Trophoblast cell (in vitro differentiated cells and primary cell): ENCODE data around the gene RBPJ.

Experiments used
- DNase-seq, 2 donors: peaks; one replicate each; pipeline ENCODE4 v3.0.0-alpha.2; 2016
- H2AFZ ChIP-seq: 2 replicates; pipeline ENCODE4 v1.6.1; 2013; ENCODE audit warnings: low read length, moderate library complexity, mild to moderate bottlenecking; ENCODE audit not compliant: insufficient read depth, poor library complexity
- H2AK5ac ChIP-seq: 2 replicates; pipeline ENCODE4 v1.6.1; 2013; ENCODE audit warnings: mild to moderate bottlenecking, low read length
- H2BK120ac ChIP-seq: 2 replicates; pipeline ENCODE4 v1.6.1; 2013; ENCODE audit warnings: low read length, mild to moderate bottlenecking, moderate library complexity; ENCODE audit not compliant: insufficient read depth, poor library complexity
- H2BK12ac ChIP-seq: 2 replicates; pipeline ENCODE4 v1.6.1; 2013; ENCODE audit warnings: mild to moderate bottlenecking, low read length, moderate library complexity
- H2BK5ac ChIP-seq: 2 replicates; pipeline ENCODE4 v1.6.1; 2013; ENCODE audit warnings: low read length, low read depth, moderate library complexity, mild to moderate bottlenecking; ENCODE audit not compliant: poor library complexity
- H3K14ac ChIP-seq: 2 replicates; pipeline ENCODE4 v1.6.1; 2013; ENCODE audit warnings: mild to moderate bottlenecking, low read length
- H3K18ac ChIP-seq: 2 replicates; pipeline ENCODE4 v1.6.1; 2013; ENCODE audit warnings: mild to moderate bottlenecking, low read length
- H3K23ac ChIP-seq: 2 replicates; pipeline ENCODE4 v1.6.1; 2013; ENCODE audit warnings: low read length
- H3K27ac ChIP-seq: 2 replicates; pipeline ENCODE4 v1.5.1; 2013; ENCODE audit warnings: low read depth, mild to moderate bottlenecking, inconsistent platforms, low read length, moderate library complexity
- H3K27me3 ChIP-seq: 2 replicates; pipeline ENCODE4 v1.6.1; 2013; ENCODE audit warnings: inconsistent platforms, mild to moderate bottlenecking, low read length, moderate library complexity; ENCODE audit not compliant: insufficient read depth
- H3K36me3 ChIP-seq, 2 experiments: 1 replicate in 1 of 2; 2 replicates in 1 of 2; pipeline ENCODE4 v1.6.1; 2013; ENCODE audit warnings: low read length in 2 of 2, mild to moderate bottlenecking in 2 of 2, moderate library complexity in 1 of 2; ENCODE audit not compliant: insufficient read depth in 2 of 2, control insufficient read depth in 1 of 2
- H3K4ac ChIP-seq: 2 replicates; pipeline ENCODE4 v1.6.1; 2013; ENCODE audit warnings: low read depth, mild to moderate bottlenecking, low read length, moderate library complexity
- H3K4me1 ChIP-seq, 2 experiments: 1 replicate in 1 of 2; 2 replicates in 1 of 2; pipeline ENCODE4 v1.6.1; 2013; ENCODE audit warnings: low read length in 2 of 2, mild to moderate bottlenecking in 2 of 2, moderate library complexity in 1 of 2; ENCODE audit not compliant: insufficient read depth in 2 of 2, control insufficient read depth in 1 of 2
- H3K4me2 ChIP-seq: 2 replicates; pipeline ENCODE4 v1.6.1; 2013; ENCODE audit warnings: inconsistent platforms, mild to moderate bottlenecking, low read length, moderate library complexity
- H3K4me3 ChIP-seq: 2 replicates; pipeline ENCODE4 v1.5.1; 2013; ENCODE audit warnings: mild to moderate bottlenecking, low read depth, low read length, inconsistent platforms
- H3K79me1 ChIP-seq: one replicate; pipeline ENCODE4 v1.6.1; 2013; ENCODE audit warnings: low read length
- H3K79me2 ChIP-seq: 2 replicates; pipeline ENCODE4 v1.6.1; 2013; ENCODE audit warnings: low read length, mild to moderate bottlenecking; ENCODE audit not compliant: control insufficient read depth, insufficient read depth, poor library complexity
- H3K9ac ChIP-seq: 2 replicates; pipeline ENCODE4 v1.6.1; 2013; ENCODE audit warnings: mild to moderate bottlenecking, low read length
- H3K9me3 ChIP-seq: 2 replicates; pipeline ENCODE4 v1.6.1; 2013; ENCODE audit warnings: low read depth, mild to moderate bottlenecking, control low read depth, inconsistent platforms, low read length; ENCODE audit not compliant: insufficient read depth
- H4K12ac ChIP-seq: 2 replicates; pipeline ENCODE4 v1.6.1; 2013; ENCODE audit warnings: low read depth, mild to moderate bottlenecking, low read length, moderate library complexity
- H4K8ac ChIP-seq: 2 replicates; pipeline ENCODE4 v1.6.1; 2013; ENCODE audit warnings: low read depth, mild to moderate bottlenecking, low read length, moderate library complexity
- H4K91ac ChIP-seq: one replicate; pipeline ENCODE4 v1.6.1; 2013; ENCODE audit warnings: low read depth, mild to moderate bottlenecking, low read length, moderate library complexity
- WGBS: extraction: QIAGEN DNeasy Blood & Tissue Kit; methylation state at CpG from one replicate; pipeline ENCODE4 v1.1.7; 2013; ENCODE audit warnings: missing lambda C conversion rate; ENCODE audit not compliant: insufficient read length, insufficient coverage; ENCODE audit errors: extremely low coverage; 5-methylcytosine and 5-hydroxymethylcytosine counted together

RBPJ gene

DNA sequence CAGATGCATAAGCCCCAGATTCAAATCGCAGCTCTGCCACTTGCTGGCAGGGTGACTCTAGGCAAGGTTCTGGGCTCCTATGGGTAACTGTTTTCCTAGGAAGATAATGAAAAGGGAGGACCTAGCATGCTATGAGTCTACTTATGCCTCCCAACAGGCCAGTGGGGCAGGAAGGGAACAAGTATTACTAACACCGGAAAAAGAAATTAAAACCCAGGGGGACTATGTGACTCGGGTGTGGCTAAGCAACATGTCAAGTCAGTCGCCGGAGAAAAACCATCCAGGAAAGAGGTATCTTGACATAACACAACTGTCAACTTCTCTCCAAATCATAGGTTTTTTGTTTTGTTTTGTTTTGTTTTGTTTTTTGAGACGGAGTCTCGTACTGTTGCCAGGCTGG, 45.5 kb upstream of the RBPJ start:
- no peak overlapping the region for H3K14ac ChIP-seq
- no peak overlapping the region for H2BK120ac ChIP-seq
- H2BK12ac ChIP-seq = no peak overlapping the region
- no peaks in the 10 kb centered on the region for H3K27me3 ChIP-seq
- H3K36me3 ChIP-seq = no peaks in the 10 kb centered on the region
- WGBS = no CpG with 5 or more reads among the region's 7 CpGs
- H3K4me3 ChIP-seq = no peak overlapping the region
- H4K12ac ChIP-seq = no peak overlapping the region
- H3K18ac ChIP-seq = no peak overlapping the region
- no peak overlapping the region for H2AFZ ChIP-seq
- no peak overlapping the region for H3K4ac ChIP-seq
- no peak overlapping the region for H3K4me2 ChIP-seq
- no peak overlapping the region for H2BK5ac ChIP-seq
- H3K27ac ChIP-seq = no peak overlapping the region
- no peak overlapping the region for H4K8ac ChIP-seq
- no peaks in the 10 kb centered on the region for H3K79me1 ChIP-seq
- H2AK5ac ChIP-seq = no peak overlapping the region
- H3K9ac ChIP-seq = no peak overlapping the region
- H4K91ac ChIP-seq = no peak overlapping the region
- no peak overlapping the region for H3K23ac ChIP-seq
- no peaks in the 10 kb centered on the region for H3K4me1 ChIP-seq
- no peak for DNase-seq
- no peaks in the 10 kb centered on the region for H3K79me2 ChIP-seq
- H3K9me3 ChIP-seq = no peaks in the 10 kb centered on the region

DNA sequence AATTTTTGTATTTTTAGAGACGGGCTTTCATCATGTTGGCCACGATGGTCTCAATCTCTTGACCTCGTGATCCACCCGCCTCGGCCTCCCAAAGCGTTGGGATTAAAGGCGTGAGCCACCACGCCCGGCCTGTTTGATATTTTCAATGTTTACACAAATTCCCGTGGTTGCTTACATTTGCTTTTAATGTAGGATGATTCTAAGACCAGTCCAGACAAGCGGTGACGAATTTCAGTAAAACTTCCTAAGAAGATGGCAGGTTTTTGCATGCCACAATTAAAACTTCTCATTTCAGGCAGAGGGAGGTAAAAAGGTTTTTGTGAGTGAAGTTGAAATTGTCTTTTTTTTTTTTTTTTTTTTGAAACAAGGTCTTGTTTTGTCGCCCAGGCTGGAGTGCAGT, 41.4 kb upstream of the RBPJ start:
- Histone ChIP-seq H4K91ac (no peak overlapping the region), H3K23ac (no peak overlapping the region), H3K27me3 (no peaks in the 10 kb centered on the region), H3K4ac (no peak overlapping the region), H4K12ac (no peak overlapping the region), H3K4me2 (no peak overlapping the region), H3K14ac (no peak overlapping the region), H2AK5ac (no peak overlapping the region), H3K18ac (no peak overlapping the region), H3K27ac (no peak overlapping the region), H2AFZ (no peak overlapping the region), H2BK120ac (no peak overlapping the region), H3K9me3 (no peaks in the 10 kb centered on the region), H3K79me2 (no peaks in the 10 kb centered on the region), H2BK12ac (no peak overlapping the region), H3K9ac (no peak overlapping the region), H3K4me3 (no peak overlapping the region), H3K4me1 (peaks cover 0 to 1% of the 10 kb centered on the region in 2 experiments), H3K79me1 (no peaks in the 10 kb centered on the region), H4K8ac (no peak overlapping the region), H3K36me3 (peaks cover 0 to 1% of the 10 kb centered on the region in 2 experiments), H2BK5ac (no peak overlapping the region)
- WGBS = no CpG with 5 or more reads among the region's 13 CpGs
- no peak for DNase-seq

DNA sequence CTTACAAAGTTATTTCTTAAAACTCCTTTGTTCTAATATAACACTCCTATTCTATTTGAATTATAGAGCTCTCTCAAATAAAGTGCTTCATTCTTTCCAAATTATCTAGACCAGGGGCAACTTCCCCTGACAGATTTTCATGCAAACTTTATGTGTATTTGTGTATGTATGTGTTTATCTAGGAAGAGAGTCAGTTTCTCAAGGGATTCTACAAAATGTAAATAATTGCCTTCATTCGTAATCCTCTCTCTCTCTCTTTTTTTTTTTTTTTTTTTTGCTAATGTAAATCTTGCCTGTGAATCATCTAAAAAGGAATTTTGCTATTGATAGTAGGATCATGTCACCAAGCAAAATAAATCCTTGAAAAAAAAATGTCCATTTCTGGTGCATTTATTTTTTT, 38.9 kb upstream of the RBPJ start:
- H2AK5ac ChIP-seq = no peak overlapping the region
- H3K4me3 ChIP-seq = no peak overlapping the region
- H3K79me1 ChIP-seq = no peaks in the 10 kb centered on the region
- no peak for DNase-seq
- no peak overlapping the region for H2BK120ac ChIP-seq
- H4K91ac ChIP-seq = no peak overlapping the region
- peaks cover 0 to 1% of the 10 kb centered on the region in 2 experiments for H3K36me3 ChIP-seq
- H3K27me3 ChIP-seq = no peaks in the 10 kb centered on the region
- no peak overlapping the region for H3K9ac ChIP-seq
- H2BK5ac ChIP-seq = no peak overlapping the region
- no peak overlapping the region for H3K23ac ChIP-seq
- H3K18ac ChIP-seq = no peak overlapping the region
- H3K4me2 ChIP-seq = no peak overlapping the region
- no peak overlapping the region for H4K8ac ChIP-seq
- no peak overlapping the region for H3K14ac ChIP-seq
- no peaks in the 10 kb centered on the region for H3K9me3 ChIP-seq
- H4K12ac ChIP-seq = no peak overlapping the region
- H2BK12ac ChIP-seq = no peak overlapping the region
- no peaks in the 10 kb centered on the region for H3K79me2 ChIP-seq
- WGBS = no CpG with 5 or more reads among the region's 1 CpG
- no peak overlapping the region for H3K27ac ChIP-seq
- no peak overlapping the region for H2AFZ ChIP-seq
- peaks cover 0 to 2% of the 10 kb centered on the region in 2 experiments for H3K4me1 ChIP-seq
- no peak overlapping the region for H3K4ac ChIP-seq

DNA sequence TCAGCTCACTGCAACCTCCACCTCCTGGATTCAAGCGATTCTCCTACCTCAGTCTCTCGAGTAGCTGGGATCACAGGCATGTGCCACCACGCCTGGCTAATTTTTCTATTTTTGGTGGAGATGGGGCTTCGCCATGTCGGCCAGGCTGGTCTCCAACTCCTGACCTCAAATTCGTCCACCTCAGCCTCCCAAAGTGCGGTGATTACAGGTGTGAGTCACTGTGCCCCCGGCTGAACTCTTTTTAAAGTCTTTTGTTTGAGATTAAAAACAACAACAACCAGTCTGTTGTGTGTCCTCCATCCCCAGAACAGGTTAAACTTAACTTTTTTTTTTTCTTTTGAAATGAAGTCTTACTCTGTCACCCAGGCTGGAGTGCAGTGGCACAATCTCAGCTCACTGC, 36.3 kb upstream of the RBPJ start:
- no CpG with 5 or more reads among the region's 8 CpGs for WGBS
- Histone ChIP-seq H3K14ac (no peak overlapping the region), H3K79me1 (no peaks in the 10 kb centered on the region), H2AK5ac (no peak overlapping the region), H3K4me1 (peaks cover 0 to 2% of the 10 kb centered on the region in 2 experiments), H3K27me3 (no peaks in the 10 kb centered on the region), H3K4me2 (no peak overlapping the region), H2BK12ac (no peak overlapping the region), H3K23ac (no peak overlapping the region), H3K4me3 (no peak overlapping the region), H4K91ac (no peak overlapping the region), H3K4ac (no peak overlapping the region), H3K18ac (no peak overlapping the region), H2BK5ac (no peak overlapping the region), H4K8ac (no peak overlapping the region), H3K27ac (no peak overlapping the region), H3K9ac (no peak overlapping the region), H3K9me3 (no peaks in the 10 kb centered on the region), H4K12ac (no peak overlapping the region), H3K36me3 (peaks cover 0 to 1% of the 10 kb centered on the region in 2 experiments), H2BK120ac (no peak overlapping the region), H3K79me2 (no peaks in the 10 kb centered on the region), H2AFZ (no peak overlapping the region)
- DNase-seq = no peak
